EH (cell line): ENCODE results near the gene SEMA5B.
A peak's percentile ranks its signal among the peaks of the same experiment; 100 is the strongest.

Source experiments
- DNase-seq: peaks from one replicate; pipeline ENCODE4 v3.0.0-alpha.2; 2015; ENCODE audit warnings: low read depth

The SEMA5B gene

GRCh38 chr3:123054931-123055330 is 27.4 kb upstream of the SEMA5B start:
- no peak for DNase-seq

- DNase-seq, result no peak
Measured at GRCh38 chr3:123054109-123054778, 26.7 kb upstream of the SEMA5B start.

- DNase-seq, result no peak
Measured at GRCh38 chr3:123053107-123053506, 25.5 kb upstream of the SEMA5B start.

- DNase-seq, result no peak
Measured at GRCh38 chr3:123050666-123051065, 23.1 kb upstream of the SEMA5B start.

- DNase-seq, result no peak
Measured at GRCh38 chr3:123048480-123049237, 21.1 kb upstream of the SEMA5B start.

GRCh38 chr3:123047062-123047319 is 19.4 kb upstream of the SEMA5B start:
- DNase-seq, result no peak

GRCh38 chr3:123046262-123047061 is 18.9 kb upstream of the SEMA5B start:
- peak; percentile 46 for DNase-seq

GRCh38 chr3:123044981-123045763 is 17.6 kb upstream of the SEMA5B start:
- DNase-seq, result peak; percentile 14

GRCh38 chr3:123042413-123042812 is 14.8 kb upstream of the SEMA5B start:
- no peak for DNase-seq

- DNase-seq, result no peak
Measured at GRCh38 chr3:123039178-123039577, 11.6 kb upstream of the SEMA5B start.

- DNase-seq, result no peak
Measured at GRCh38 chr3:123038751-123039150, 11.2 kb upstream of the SEMA5B start.

- no peak for DNase-seq
Measured at GRCh38 chr3:123037015-123037375, 9.4 kb upstream of the SEMA5B start.

- DNase-seq, result peak; percentile 66
Measured at GRCh38 chr3:123036352-123037014, 8.9 kb upstream of the SEMA5B start.

GRCh38 chr3:123034996-123035395 is 7.4 kb upstream of the SEMA5B start:
- no peak for DNase-seq

GRCh38 chr3:123034120-123034519 is 6.6 kb upstream of the SEMA5B start:
- DNase-seq, result no peak

- DNase-seq, result no peak
Measured at GRCh38 chr3:123032057-123032456, 4.5 kb upstream of the SEMA5B start.

- no peak for DNase-seq
Measured at GRCh38 chr3:123031051-123031450, 3.5 kb upstream of the SEMA5B start.

GRCh38 chr3:123028233-123028828 is 768 bp upstream of the SEMA5B start:
- DNase-seq, result peak; percentile 73

- no peak for DNase-seq
Measured at GRCh38 chr3:123026565-123027291, 835 bp downstream of the SEMA5B start.

- DNase-seq, result no peak
Measured at GRCh38 chr3:123025642-123026521, 1.7 kb downstream of the SEMA5B start.
